ENCODE data around the gene PRSS12. TPM values are rescaled to one million over a fixed set of nuclear protein-coding genes. Genes with fewer than 3 reads are reported as not detected.

The PRSS12 gene
- total RNA-seq, 1 donor from 2014 or later, result 1.0 TPM

DNA sequence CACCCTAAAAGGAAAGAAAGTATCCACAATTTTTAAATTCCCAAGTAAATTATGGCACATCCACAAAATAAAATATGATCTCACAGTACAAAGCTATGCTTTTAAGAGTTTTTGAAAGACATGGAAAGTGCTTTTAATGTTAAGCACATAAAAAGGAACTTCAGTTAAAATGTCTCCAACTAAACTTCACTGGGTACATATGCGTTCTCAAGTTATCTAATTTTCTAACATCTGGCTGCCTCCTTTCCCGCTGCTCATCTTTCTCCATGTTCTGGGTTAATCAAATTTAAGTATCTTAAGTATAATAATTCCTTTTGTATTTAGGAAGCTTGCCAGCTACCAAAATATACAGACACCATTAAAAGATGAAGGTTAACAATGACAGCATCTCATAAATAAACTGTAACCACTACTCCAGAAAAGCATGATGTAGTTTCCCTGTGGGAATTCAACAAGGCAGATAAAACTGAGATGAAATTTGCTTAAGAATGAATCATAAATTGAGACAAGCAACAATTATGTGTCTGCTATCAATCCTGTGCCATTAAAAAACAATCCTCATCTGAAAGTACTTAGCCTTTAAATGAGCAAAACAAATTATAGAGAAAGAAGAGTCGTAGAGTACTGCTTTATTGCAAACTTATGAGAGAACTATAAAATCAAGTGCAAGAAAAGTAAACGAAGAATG is 25.1 kb downstream of the PRSS12 start:
- no peak for TF ChIP-seq CTCF (conservative IDR thresholded peaks at IDR 0.05; ENCODE audit: low read depth, low read length)
- no peak for DNase-seq (ENCODE audit: low read depth)

GRCh38 chr4:118326585-118326984 is 26.2 kb downstream of the PRSS12 start:
- no peak overlapping the region for H3K4me3 ChIP-seq (ENCODE audit: low read depth, low read length)
- DNase-seq (ENCODE audit: low read depth), result no peak
- TF ChIP-seq CTCF (conservative IDR thresholded peaks at IDR 0.05; ENCODE audit: low read depth, low read length), result no peak

More for the DNA sequence above, 25.1 kb downstream of the PRSS12 start:
- H3K4me3 ChIP-seq (ENCODE audit: low read depth, low read length), result no peak overlapping the region

- DNase-seq (ENCODE audit: low read depth), result no peak
- no peak overlapping the region for H3K4me3 ChIP-seq (ENCODE audit: low read depth, low read length)
- TF ChIP-seq CTCF (conservative IDR thresholded peaks at IDR 0.05; ENCODE audit: low read depth, low read length), result no peak
Measured at GRCh38 chr4:118325431-118325830, 27.4 kb downstream of the PRSS12 start.

DNA sequence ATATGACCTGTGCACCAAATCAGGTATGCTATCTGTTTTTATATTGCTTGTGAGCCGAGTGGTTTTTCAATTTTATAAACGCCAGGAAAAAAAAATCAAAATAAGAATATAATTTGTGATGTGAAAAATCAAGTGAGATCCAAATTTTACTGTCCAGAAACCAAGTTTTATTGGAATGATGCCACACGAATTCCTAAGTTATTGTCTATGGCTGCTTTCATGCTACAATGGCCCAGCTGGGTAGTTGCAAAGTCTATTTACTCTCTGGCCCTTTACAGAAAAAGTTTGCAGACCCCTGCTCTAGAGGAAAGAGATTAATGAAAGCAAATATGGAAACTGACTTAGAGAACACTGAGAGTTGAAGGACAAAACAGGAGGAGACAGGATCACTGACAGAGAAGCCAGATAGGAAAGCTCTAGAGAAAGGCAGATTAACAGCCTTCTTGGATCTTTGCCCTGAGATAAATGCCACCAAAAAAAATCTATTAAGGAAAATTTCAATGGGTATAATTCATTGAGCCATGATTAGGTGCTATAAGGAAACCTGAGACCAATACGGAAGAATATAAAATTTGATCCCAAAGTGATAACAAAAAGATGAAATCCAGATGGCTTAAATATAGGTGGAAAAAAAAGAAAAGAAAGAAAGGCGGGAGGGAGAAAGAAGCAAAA is 29.8 kb downstream of the PRSS12 start:
- no peak overlapping the region for H3K4me3 ChIP-seq (ENCODE audit: low read depth, low read length)
- TF ChIP-seq CTCF (conservative IDR thresholded peaks at IDR 0.05; ENCODE audit: low read depth, low read length), result no peak
- DNase-seq (ENCODE audit: low read depth), result no peak

- H3K4me3 ChIP-seq (ENCODE audit: low read depth, low read length), result no peak overlapping the region
- no peak for TF ChIP-seq CTCF (conservative IDR thresholded peaks at IDR 0.05; ENCODE audit: low read depth, low read length)
- no peak for DNase-seq (ENCODE audit: low read depth)
Measured at GRCh38 chr4:118318931-118319330, 33.9 kb downstream of the PRSS12 start.

- no peak overlapping the region for H3K4me3 ChIP-seq (ENCODE audit: low read depth, low read length)
- DNase-seq (ENCODE audit: low read depth), result no peak
- no peak for TF ChIP-seq CTCF (conservative IDR thresholded peaks at IDR 0.05; ENCODE audit: low read depth, low read length)
Measured at GRCh38 chr4:118317691-118318090, 35.1 kb downstream of the PRSS12 start.

DNA sequence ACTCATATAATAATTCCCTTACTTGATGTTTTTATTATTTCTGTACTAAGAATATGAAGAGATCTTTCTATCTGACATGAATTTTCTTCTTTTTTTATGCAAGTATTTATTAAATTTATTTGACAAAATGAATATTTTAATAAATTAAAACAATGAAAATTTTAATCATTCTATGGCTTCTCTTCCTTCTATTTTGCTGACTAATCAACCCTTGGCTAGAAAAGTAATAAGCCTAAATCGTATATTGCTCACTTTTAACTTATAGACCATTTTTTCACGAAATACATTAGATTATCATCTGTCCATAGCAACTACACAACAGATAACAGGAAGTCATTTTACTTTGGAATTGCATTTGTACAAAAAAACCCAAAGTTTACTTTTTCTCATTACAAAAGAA is 38.6 kb downstream of the PRSS12 start:
- no peak overlapping the region for H3K4me3 ChIP-seq (ENCODE audit: low read depth, low read length)
- no peak for TF ChIP-seq CTCF (conservative IDR thresholded peaks at IDR 0.05; ENCODE audit: low read depth, low read length)
- no peak for DNase-seq (ENCODE audit: low read depth)
